NCI-H2196 (cell line): ENCODE measurements around the gene PTPRT.

Experiments used
- DNase-seq: peaks from one replicate; lab custom pipeline; 2025; ENCODE audit not compliant: unreplicated experiment; lab: John Stamatoyannopoulos, UW

The PTPRT gene

GRCh38 chr20:42740226-42740870, 449.4 kb downstream of the PTPRT start:
- DNase-seq: no peak

- no peak for DNase-seq
Observed at GRCh38 chr20:42739683-42740082, 450.0 kb downstream of the PTPRT start.

- DNase-seq: no peak
Observed at GRCh38 chr20:42735539-42735938, 454.2 kb downstream of the PTPRT start.

- no peak for DNase-seq
Observed at GRCh38 chr20:42734660-42735368, 454.9 kb downstream of the PTPRT start.

GRCh38 chr20:42721923-42722322, 467.8 kb downstream of the PTPRT start:
- DNase-seq: no peak

GRCh38 chr20:42714298-42715141, 475.2 kb downstream of the PTPRT start:
- DNase-seq: no peak

GRCh38 chr20:42708266-42708665, 481.4 kb downstream of the PTPRT start:
- DNase-seq: no peak

- DNase-seq: no peak
Observed at GRCh38 chr20:42706759-42707158, 482.9 kb downstream of the PTPRT start.

- no peak for DNase-seq
Observed at GRCh38 chr20:42705550-42705949, 484.2 kb downstream of the PTPRT start.

- no peak for DNase-seq
Observed at GRCh38 chr20:42703744-42704143, 486.0 kb downstream of the PTPRT start.

- no peak for DNase-seq
Observed at GRCh38 chr20:42701948-42702347, 487.8 kb downstream of the PTPRT start.

GRCh38 chr20:42700372-42700771, 489.3 kb downstream of the PTPRT start:
- DNase-seq: no peak

GRCh38 chr20:42697962-42698361, 491.7 kb downstream of the PTPRT start:
- DNase-seq: no peak

- no peak for DNase-seq
Observed at GRCh38 chr20:42690842-42691437, 498.8 kb downstream of the PTPRT start.

- no peak for DNase-seq
Observed at GRCh38 chr20:42688576-42688975, 501.1 kb downstream of the PTPRT start.

GRCh38 chr20:42686057-42686456, 503.6 kb downstream of the PTPRT start:
- no peak for DNase-seq

- DNase-seq: no peak
Observed at GRCh38 chr20:42678895-42679294, 510.8 kb downstream of the PTPRT start.

GRCh38 chr20:42656130-42656529, 533.6 kb downstream of the PTPRT start:
- no peak for DNase-seq

GRCh38 chr20:42652266-42652665, 537.4 kb downstream of the PTPRT start:
- no peak for DNase-seq

- DNase-seq: no peak
Observed at GRCh38 chr20:42650191-42650746, 539.4 kb downstream of the PTPRT start.

GRCh38 chr20:42649748-42650147, 540.0 kb downstream of the PTPRT start:
- no peak for DNase-seq
